GM10248 (cell line): ENCODE data around the gene GABBR2.

ENCODE experiments used
- CTCF ChIA-PET: fragments of 300-600 bp; sonication (Branson Sonifier 250); formaldehyde crosslinking; extraction: SDS; loops from one replicate; lab custom pipeline; 2021; ENCODE audit warnings: antibody characterized with exemption; lab: Yijun Ruan, JAX
- POLR2A ChIA-PET: fragments of 350-650 bp; sonication (Branson Sonifier 250); formaldehyde crosslinking; extraction: SDS; loops from one replicate; lab custom pipeline; 2020; ENCODE audit warnings: antibody characterized with exemption; lab: Yijun Ruan, JAX
- DNase-seq: peaks from one replicate; pipeline ENCODE4 v3.0.0; 2012; ENCODE audit errors: extremely low spot score
- TF ChIP-seq, protein P1 (sequence below): IDR thresholded peaks from 2 replicates; pipeline ENCODE4 v1.5.1; 2012; ENCODE audit warnings: mild to moderate bottlenecking, low read depth; ENCODE audit errors: extremely low read depth, missing control alignments, control extremely low read depth

Gene GABBR2

GRCh38 chr9:98255061-98255577 is 453.6 kb downstream of the GABBR2 start:
- no peak for DNase-seq
- ChIA-PET POLR2A (interaction anchor here (0.8 kb wide), 1 partner anchor 199 kb away, joined by 3 read pairs; the partner anchor contains the start of gene NANS), CTCF (interaction anchor here (1.1 to 2.7 kb wide), 11 partner anchors 9 to 521 kb away, joined by 3 to 21 read pairs (median 8); partner anchors contain the start of gene TRMO)
- TF ChIP-seq, protein P1, sequence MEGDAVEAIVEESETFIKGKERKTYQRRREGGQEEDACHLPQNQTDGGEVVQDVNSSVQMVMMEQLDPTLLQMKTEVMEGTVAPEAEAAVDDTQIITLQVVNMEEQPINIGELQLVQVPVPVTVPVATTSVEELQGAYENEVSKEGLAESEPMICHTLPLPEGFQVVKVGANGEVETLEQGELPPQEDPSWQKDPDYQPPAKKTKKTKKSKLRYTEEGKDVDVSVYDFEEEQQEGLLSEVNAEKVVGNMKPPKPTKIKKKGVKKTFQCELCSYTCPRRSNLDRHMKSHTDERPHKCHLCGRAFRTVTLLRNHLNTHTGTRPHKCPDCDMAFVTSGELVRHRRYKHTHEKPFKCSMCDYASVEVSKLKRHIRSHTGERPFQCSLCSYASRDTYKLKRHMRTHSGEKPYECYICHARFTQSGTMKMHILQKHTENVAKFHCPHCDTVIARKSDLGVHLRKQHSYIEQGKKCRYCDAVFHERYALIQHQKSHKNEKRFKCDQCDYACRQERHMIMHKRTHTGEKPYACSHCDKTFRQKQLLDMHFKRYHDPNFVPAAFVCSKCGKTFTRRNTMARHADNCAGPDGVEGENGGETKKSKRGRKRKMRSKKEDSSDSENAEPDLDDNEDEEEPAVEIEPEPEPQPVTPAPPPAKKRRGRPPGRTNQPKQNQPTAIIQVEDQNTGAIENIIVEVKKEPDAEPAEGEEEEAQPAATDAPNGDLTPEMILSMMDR, result no peak

- DNase-seq, result no peak
- ChIA-PET POLR2A (no interaction called here), CTCF (interaction anchor here (1.0 to 2.2 kb wide), 7 partner anchors 8 to 521 kb away, joined by 3 to 10 read pairs (median 3); no protein-coding TSS in a partner anchor)
- TF ChIP-seq, protein P1, result no peak
Measured at GRCh38 chr9:98254228-98255060, 454.3 kb downstream of the GABBR2 start.

GRCh38 chr9:98253565-98253964 is 455.2 kb downstream of the GABBR2 start:
- POLR2A ChIA-PET, result no interaction called here
- CTCF ChIA-PET, result interaction anchor here (1.3 kb wide), 2 partner anchors 11 to 12 kb away, joined by 3 to 6 read pairs; no protein-coding TSS in a partner anchor
- DNase-seq, result no peak
- TF ChIP-seq, protein P1, result no peak

DNA sequence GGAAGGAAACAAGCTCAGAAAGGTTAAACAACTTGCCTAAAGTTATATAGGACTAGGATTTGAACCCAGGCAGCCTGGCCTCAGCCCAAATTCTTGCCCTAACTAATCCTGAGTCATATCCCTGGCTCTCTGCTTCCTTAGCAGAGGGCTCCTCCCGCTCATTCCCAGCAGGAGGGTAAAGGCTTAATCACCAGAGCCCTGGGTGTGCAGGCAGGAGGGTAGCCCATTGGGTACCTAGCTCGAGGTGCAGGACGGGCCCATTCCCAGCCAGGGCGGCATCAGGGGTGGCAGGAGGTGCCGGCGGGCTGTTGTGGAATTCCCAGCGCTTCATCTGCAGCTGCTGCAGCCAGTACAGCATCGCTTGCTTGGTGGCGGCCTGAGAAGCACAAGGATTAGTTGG is 457.2 kb downstream of the GABBR2 start:
- TF ChIP-seq, protein P1, result no peak
- POLR2A ChIA-PET, result interaction anchor here (0.8 kb wide), 1 partner anchor 92 kb away, joined by 3 read pairs; no protein-coding TSS in a partner anchor
- CTCF ChIA-PET, result interaction anchor here (1.1 to 2.0 kb wide), 3 partner anchors 10 to 46 kb away, joined by 3 to 7 read pairs (median 4); no protein-coding TSS in a partner anchor

GRCh38 chr9:98249771-98250170 is 459.0 kb downstream of the GABBR2 start:
- POLR2A ChIA-PET, result no interaction called here
- CTCF ChIA-PET, result interaction anchor here (2.0 kb wide), 1 partner anchor 8 kb away, joined by 7 read pairs; no protein-coding TSS in a partner anchor
- TF ChIP-seq, protein P1, result no peak
- DNase-seq, result no peak

More for the DNA sequence above, 457.2 kb downstream of the GABBR2 start:
- no peak for DNase-seq

- TF ChIP-seq, protein P1, result no peak
- DNase-seq, result no peak
- ChIA-PET POLR2A (no interaction called here), CTCF (interaction anchor here (1.0 kb wide), 1 partner anchor 15 kb away, joined by 3 read pairs; no protein-coding TSS in a partner anchor)
Measured at GRCh38 chr9:98248737-98249474, 459.8 kb downstream of the GABBR2 start.
